Endothelial cell of umbilical vein (primary cell): ENCODE results near the gene CCDC60. TPM values are rescaled to one million over a fixed set of nuclear protein-coding genes. Genes with fewer than 3 reads are reported as not detected.

Experiments
- BruUV-seq: library from RNA; stranded (reverse); fragments of 400-500 nt; replicated peaks from 2 replicates; lab custom pipeline; 2021; lab: Mats Ljungman, UMichigan
- CTCF ChIA-PET: fragments of 300-600, 350-600 bp; sonication (Branson Sonifier 250); formaldehyde crosslinking; loops from one replicate; lab custom pipeline; 2021; ENCODE audit warnings: antibody characterized with exemption, inconsistent platforms; lab: Charles Lee
- POLR2A ChIA-PET: fragments of 300-600, 350-600 bp; sonication (Branson Sonifier 250); formaldehyde crosslinking; loops from one replicate; lab custom pipeline; 2021; ENCODE audit warnings: antibody characterized with exemption, inconsistent platforms; lab: Charles Lee
- DNase-seq: peaks from one replicate; pipeline ENCODE4 v3.0.0-alpha.2; 2011; ENCODE audit warnings: low read depth, low spot score
- FAIRE-seq: peaks from 2 replicates; lab custom pipeline; 2011; peaks lifted over from hg19 to GRCh38; lab: Jason Lieb, UNC
- H2AFZ ChIP-seq: 2 replicates; pipeline ENCODE4 v1.6.0; 2012; ENCODE audit warnings: low read depth, low read length, control low read depth, inconsistent platforms
- H3K27ac ChIP-seq: 2 replicates; pipeline ENCODE4 v1.5.1; 2011; ENCODE audit warnings: low read depth, mild to moderate bottlenecking, control low read depth, low read length, moderate library complexity; ENCODE audit not compliant: insufficient read depth
- H3K27me3 ChIP-seq, 2 experiments: 2 replicates each; pipeline versions ENCODE4 v1.6.0 to v1.6.1; 2011; ENCODE audit warnings: low read length in 2 of 2, mixed read lengths in 1 of 2; ENCODE audit not compliant: control insufficient read depth in 2 of 2, insufficient read depth in 2 of 2
- H3K36me3 ChIP-seq, 2 experiments: 2 replicates in 1 of 2; 3 replicates in 1 of 2; pipeline ENCODE4 v1.5.1; 2011; ENCODE audit warnings: low read length in 2 of 2, mild to moderate bottlenecking in 1 of 2, moderate library complexity in 1 of 2; ENCODE audit not compliant: control insufficient read depth in 2 of 2, insufficient read depth in 2 of 2; ENCODE audit errors: extremely low read depth in 1 of 2
- H3K4me1 ChIP-seq: 3 replicates; pipeline ENCODE4 v1.5.1; 2011; ENCODE audit warnings: mild to moderate bottlenecking, low read length; ENCODE audit not compliant: control insufficient read depth, insufficient read depth; ENCODE audit errors: extremely low read depth
- H3K4me2 ChIP-seq: 2 replicates; pipeline ENCODE4 v1.6.1; 2011; ENCODE audit warnings: low read length, control low read depth, mixed read lengths; ENCODE audit not compliant: insufficient read depth
- H3K4me3 ChIP-seq, 3 experiments: fragments of 200-600 bp in 1 of 3; sonication (generic), shearing (Covaris generic) in 1 of 3; replicated peaks in 1 of 3; 2 replicates each; pipeline ENCODE4 v1.5.1; 2011 to 2016; ENCODE audit warnings: control low read depth in 3 of 3, low read length in 3 of 3, mild to moderate bottlenecking in 2 of 3, inconsistent platforms in 1 of 3, low read depth in 1 of 3, moderate library complexity in 1 of 3; ENCODE audit not compliant: insufficient read depth in 1 of 3
- H3K79me2 ChIP-seq: 2 replicates; pipeline ENCODE4 v1.6.0; 2012; ENCODE audit warnings: low read length, inconsistent platforms; ENCODE audit not compliant: control insufficient read depth, insufficient read depth
- H3K9ac ChIP-seq: replicated peaks from 2 replicates; pipeline ENCODE3; 2011; ENCODE audit warnings: low read length, control low read depth; ENCODE audit not compliant: insufficient read depth; ENCODE audit errors: extremely low read depth
- H3K9me1 ChIP-seq: replicated peaks from 3 replicates; pipeline ENCODE4 v1.6.0; 2011; ENCODE audit warnings: mild to moderate bottlenecking, low read length; ENCODE audit not compliant: control insufficient read depth, insufficient read depth; ENCODE audit errors: extremely low read depth
- H3K9me3 ChIP-seq: replicated peaks from 2 replicates; pipeline ENCODE4 v1.5.1; 2012; ENCODE audit warnings: low read length, inconsistent platforms; ENCODE audit not compliant: control insufficient read depth, insufficient read depth
- H4K20me1 ChIP-seq: replicated peaks from 2 replicates; pipeline ENCODE3; 2011; ENCODE audit warnings: mild to moderate bottlenecking, low read length; ENCODE audit not compliant: control insufficient read depth, insufficient read depth; ENCODE audit errors: extremely low read depth
- EZH2 ChIP-seq: IDR thresholded peaks from 2 replicates; pipeline ENCODE4 v1.6.1; 2012; ENCODE audit warnings: borderline replicate concordance, low read depth, mild to moderate bottlenecking, moderate library complexity, low read length, inconsistent platforms; ENCODE audit not compliant: severe bottlenecking
- FOS ChIP-seq: IDR thresholded peaks from 2 replicates; pipeline ENCODE4 v1.6.1; 2011; ENCODE audit warnings: mild to moderate bottlenecking, low read length, moderate library complexity, borderline replicate concordance; ENCODE audit not compliant: insufficient read depth
- GATA2 ChIP-seq: IDR thresholded peaks from 2 replicates; pipeline ENCODE4 v1.7.0; 2011; ENCODE audit warnings: low read depth, mild to moderate bottlenecking, moderate library complexity, mixed read lengths, low read length; ENCODE audit not compliant: insufficient read length, insufficient read depth
- JUN ChIP-seq: IDR thresholded peaks from 2 replicates; pipeline ENCODE4 v1.6.1; 2011; ENCODE audit warnings: borderline replicate concordance, low read depth; ENCODE audit not compliant: insufficient read length, insufficient read depth
- MYC ChIP-seq: IDR thresholded peaks from one replicate; pipeline ENCODE4 v1.6.1; 2011; ENCODE audit warnings: mild to moderate bottlenecking, low read depth, low read length
- POLR2A ChIP-seq: IDR thresholded peaks from 2 replicates; pipeline ENCODE4 v1.6.1; 2012; ENCODE audit warnings: low read depth, mild to moderate bottlenecking, control low read depth, low read length
- POLR2AphosphoS5 ChIP-seq: IDR thresholded peaks from 2 replicates; pipeline ENCODE4 v1.6.1; 2012; ENCODE audit warnings: low read depth, mild to moderate bottlenecking, control low read depth, low read length, moderate library complexity; ENCODE audit not compliant: insufficient read depth
- dilution Hi-C: fragments of 300-500 bp; cut with MboI; formaldehyde crosslinking; loops from one replicate; pipeline ENCODE4 v1.15.0; 2019; ENCODE audit warnings: low sequenced_read_pairs; ENCODE audit not compliant: extremely low pct_ligation_motif_present
- intact Hi-C: fragments of 100-400 bp; cut with micrococcal nuclease; formaldehyde crosslinking; loops from one replicate; pipeline ENCODE4 v1.10.0; 2022
- polyA plus RNA-seq, 4 experiments: library from polyadenylated mRNA; depleted of rRNA in 3 of 4; stranded (reverse) in 3 of 4; unstranded in 1 of 4; fragments of >200 nt; gene quantifications; 2 replicates each; pipeline versions ENCODE4 v1.2.1 to v1.2.3, GENCODE V29; 2011 to 2012; ENCODE audit warnings: missing spikeins in 1 of 4
- total RNA-seq: library from RNA; stranded (reverse); gene quantifications from 2 replicates; pipeline ENCODE4 v1.2.3, GENCODE V29; 2021
- TF ChIP-seq, protein P1 (sequence below), 2 donors: IDR thresholded peaks; 1 replicate in 1 of 2; 2 replicates in 1 of 2; pipeline ENCODE4 v1.5.1; 2011; ENCODE audit warnings: low read length in 2 of 2, mild to moderate bottlenecking in 2 of 2, moderate library complexity in 2 of 2, control low read depth in 1 of 2, inconsistent platforms in 1 of 2, low read depth in 1 of 2; ENCODE audit not compliant: insufficient read depth in 1 of 2; ENCODE audit errors: extremely low read depth in 1 of 2
- TF ChIP-seq, protein P2 (sequence below): IDR thresholded peaks from 2 replicates; pipeline ENCODE4 v1.6.1; 2011; ENCODE audit not compliant: insufficient read depth, insufficient read length

The CCDC60 gene
- total and polyA plus RNA-seq, 2 donors (not counting 3 experiments of a cell fraction or from before 2014, with no cell fraction given) = not detected

GRCh38 chr12:119447126-119447525, 112.6 kb downstream of the CCDC60 start:
- TF ChIP-seq, protein P1, sequence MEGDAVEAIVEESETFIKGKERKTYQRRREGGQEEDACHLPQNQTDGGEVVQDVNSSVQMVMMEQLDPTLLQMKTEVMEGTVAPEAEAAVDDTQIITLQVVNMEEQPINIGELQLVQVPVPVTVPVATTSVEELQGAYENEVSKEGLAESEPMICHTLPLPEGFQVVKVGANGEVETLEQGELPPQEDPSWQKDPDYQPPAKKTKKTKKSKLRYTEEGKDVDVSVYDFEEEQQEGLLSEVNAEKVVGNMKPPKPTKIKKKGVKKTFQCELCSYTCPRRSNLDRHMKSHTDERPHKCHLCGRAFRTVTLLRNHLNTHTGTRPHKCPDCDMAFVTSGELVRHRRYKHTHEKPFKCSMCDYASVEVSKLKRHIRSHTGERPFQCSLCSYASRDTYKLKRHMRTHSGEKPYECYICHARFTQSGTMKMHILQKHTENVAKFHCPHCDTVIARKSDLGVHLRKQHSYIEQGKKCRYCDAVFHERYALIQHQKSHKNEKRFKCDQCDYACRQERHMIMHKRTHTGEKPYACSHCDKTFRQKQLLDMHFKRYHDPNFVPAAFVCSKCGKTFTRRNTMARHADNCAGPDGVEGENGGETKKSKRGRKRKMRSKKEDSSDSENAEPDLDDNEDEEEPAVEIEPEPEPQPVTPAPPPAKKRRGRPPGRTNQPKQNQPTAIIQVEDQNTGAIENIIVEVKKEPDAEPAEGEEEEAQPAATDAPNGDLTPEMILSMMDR (IDR thresholded peaks at IDR 0.05; ENCODE audit: extremely low read depth in 1 of 2, insufficient read depth in 1 of 2, low read depth in 1 of 2, low read length in 2 of 2) = no peak
- no peak for TF ChIP-seq FOS
- no peak overlapping the region for H3K27ac ChIP-seq
- no peak overlapping the region for H3K9ac ChIP-seq
- dilution Hi-C loops = no loop called here
- ChIA-PET POLR2A (no interaction called here), CTCF (interaction anchor here (0.6 to 4.3 kb wide), 2 partner anchors 98 to 203 kb away, joined by 3 to 61 read pairs; no protein-coding TSS in a partner anchor)
- H3K4me2 ChIP-seq = no peak overlapping the region
- no peaks in the 10 kb centered on the region for H3K4me1 ChIP-seq
- H3K9me1 ChIP-seq = no peaks in the 10 kb centered on the region
- H3K79me2 ChIP-seq = no peaks in the 10 kb centered on the region
- FAIRE-seq (no peak), DNase-seq (no peak)
- BruUV-seq = no TSS peak
- H3K27me3 ChIP-seq = no peaks in the 10 kb centered on the region
- no peaks in the 10 kb centered on the region for H4K20me1 ChIP-seq
- no peak overlapping the region for H3K4me3 ChIP-seq
- intact Hi-C loops = no loop called here
- no peaks in the 10 kb centered on the region for H3K36me3 ChIP-seq
- no peak overlapping the region for H2AFZ ChIP-seq
- H3K9me3 ChIP-seq = no peaks in the 10 kb centered on the region

DNA sequence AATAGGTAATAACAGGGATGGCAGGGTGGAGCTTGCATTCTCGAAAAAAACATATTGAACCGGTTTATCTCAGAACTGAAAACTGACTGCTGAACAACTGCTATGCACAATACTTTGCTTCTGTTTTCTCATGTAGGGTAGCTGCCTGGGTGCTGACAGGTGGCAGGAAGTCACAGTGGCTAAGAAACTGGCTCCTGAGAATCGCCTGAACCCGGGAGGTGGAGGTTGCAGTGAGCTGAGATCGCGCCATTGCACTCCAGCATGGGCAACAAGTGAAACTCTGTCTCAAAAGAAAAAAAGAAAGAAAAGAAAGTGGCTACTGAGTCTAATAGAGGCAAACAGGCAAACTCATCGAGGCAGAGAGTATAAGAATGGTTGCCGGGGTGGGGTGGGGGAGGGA, 113.1 kb downstream of the CCDC60 start:
- POLR2A ChIA-PET = no interaction called here
- Histone ChIP-seq H3K9ac (no peak overlapping the region), H3K79me2 (no peaks in the 10 kb centered on the region), H3K9me1 (no peaks in the 10 kb centered on the region), H3K9me3 (no peaks in the 10 kb centered on the region), H2AFZ (no peak overlapping the region), H3K4me1 (no peaks in the 10 kb centered on the region), H3K4me2 (no peak overlapping the region), H3K4me3 (no peak overlapping the region), H3K27me3 (no peaks in the 10 kb centered on the region), H3K27ac (no peak overlapping the region), H4K20me1 (no peaks in the 10 kb centered on the region), H3K36me3 (no peaks in the 10 kb centered on the region)
- DNase-seq (no peak), FAIRE-seq (no peak)
- dilution Hi-C loops = no loop called here
- BruUV-seq = no TSS peak
- TF ChIP-seq, protein P1 (IDR thresholded peaks at IDR 0.05; ENCODE audit: extremely low read depth in 1 of 2, insufficient read depth in 1 of 2, low read depth in 1 of 2, low read length in 2 of 2) = no peak
- TF ChIP-seq, protein P2, sequence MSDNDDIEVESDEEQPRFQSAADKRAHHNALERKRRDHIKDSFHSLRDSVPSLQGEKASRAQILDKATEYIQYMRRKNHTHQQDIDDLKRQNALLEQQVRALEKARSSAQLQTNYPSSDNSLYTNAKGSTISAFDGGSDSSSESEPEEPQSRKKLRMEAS = no peak
- TF ChIP-seq POLR2AphosphoS5 = no peak
- TF ChIP-seq FOS = no peak
- no peak for TF ChIP-seq EZH2
- no peak for TF ChIP-seq JUN
- TF ChIP-seq POLR2A = no peak
- no peak for TF ChIP-seq GATA2
- no peak for TF ChIP-seq MYC
- intact Hi-C loops = no loop called here
- CTCF ChIA-PET = interaction anchor here (0.6 kb wide), 1 partner anchor 97 kb away, joined by 3 read pairs; no protein-coding TSS in a partner anchor
